NCI-H2171 (cell line): ENCODE measurements around the gene TMEM128.
A peak's percentile ranks its signal among the peaks of the same experiment; 100 is the strongest.
"Not testable (repeated sequence)": the region's sequence is repeated elsewhere in the genome, so short reads cannot be mapped to it uniquely, and the experiment has no call there.

Experiments
- DNase-seq: peaks from one replicate; lab custom pipeline; 2025; lab: John Stamatoyannopoulos, UW

Gene TMEM128

GRCh38 chr4:4248029-4248884 is at the start of gene TMEM128:
TSS of gene TMEM128 (minus strand) at chr4:4248223. CDS start at chr4:4248202, 21 bp downstream.
- DNase-seq = peak; percentile 65

GRCh38 chr4:4296283-4296846 is 48.3 kb upstream of the TMEM128 start:
- DNase-seq = no peak

- DNase-seq = no peak
These were observed 45.3 kb upstream of the TMEM128 start for GRCh38 chr4:4293279-4293678.

GRCh38 chr4:4289941-4290850 is 42.2 kb upstream of the TMEM128 start, which contains the start of the genes LYAR and ZBTB49:
TSS of gene LYAR (minus strand) at chr4:4290154. CDS start at chr4:4283742, 6,412 bp downstream.
TSS of gene ZBTB49 (plus strand) at chr4:4290251. CDS start at chr4:4299946, 9,695 bp downstream.
- DNase-seq = peak; percentile 65

GRCh38 chr4:4289597-4289940 is 41.5 kb upstream of the TMEM128 start:
- no peak for DNase-seq

GRCh38 chr4:4289055-4289454 is 41.0 kb upstream of the TMEM128 start:
- no peak for DNase-seq

GRCh38 chr4:4288098-4288497 is 40.1 kb upstream of the TMEM128 start:
- DNase-seq = no peak

- DNase-seq = no peak
These were observed 37.0 kb upstream of the TMEM128 start for GRCh38 chr4:4284827-4285618.

- no peak for DNase-seq
These were observed 33.8 kb upstream of the TMEM128 start for GRCh38 chr4:4281787-4282186.

- DNase-seq = no peak
These were observed 29.5 kb upstream of the TMEM128 start for GRCh38 chr4:4277531-4277930.

- DNase-seq = no peak
These were observed 26.2 kb upstream of the TMEM128 start for GRCh38 chr4:4274226-4274625.

GRCh38 chr4:4271912-4272311 is 23.9 kb upstream of the TMEM128 start:
- no peak for DNase-seq

- no peak for DNase-seq
These were observed 22.5 kb upstream of the TMEM128 start for GRCh38 chr4:4270529-4270928.

GRCh38 chr4:4269856-4270255 is 21.8 kb upstream of the TMEM128 start:
- no peak for DNase-seq

GRCh38 chr4:4269331-4269731 is 21.3 kb upstream of the TMEM128 start:
- no peak for DNase-seq

GRCh38 chr4:4268776-4269175 is 20.8 kb upstream of the TMEM128 start:
- DNase-seq = no peak

GRCh38 chr4:4267981-4268380 is 20.0 kb upstream of the TMEM128 start:
- DNase-seq = no peak

- no peak for DNase-seq
These were observed 12.2 kb upstream of the TMEM128 start for GRCh38 chr4:4260185-4260751.

- DNase-seq = no peak
These were observed 11.6 kb upstream of the TMEM128 start for GRCh38 chr4:4259484-4260100.

GRCh38 chr4:4257705-4258104 is 9.7 kb upstream of the TMEM128 start:
- DNase-seq = not testable (repeated sequence)

- DNase-seq = no peak
These were observed 8.8 kb upstream of the TMEM128 start for GRCh38 chr4:4256799-4257198.
